ENCODE measurements around the gene SPECC1. TPM values are rescaled to one million over a fixed set of nuclear protein-coding genes. Genes with fewer than 3 reads are reported as not detected.

SPECC1 gene
- total and polyA plus RNA-seq, 9 of the 15 experiments (the other 6 are each of a cell fraction or from before 2014, with no cell fraction given): 2.4 to 19.6 (median 14.7) TPM

- TF ChIP-seq RERE (CRISPR knock-in tag; IDR thresholded peaks at IDR 0.05; ENCODE audit: borderline replicate concordance): no peak
- TF ChIP-seq GATA2 (CRISPR knock-in tag; IDR thresholded peaks at IDR 0.05): no peak
- TF ChIP-seq RHOXF2B (CRISPR knock-in tag; conservative IDR thresholded peaks at IDR 0.05): no peak
- TF ChIP-seq FOXM1 (IDR thresholded peaks at IDR 0.05; ENCODE audit: low read depth): no peak
- no peak for TF ChIP-seq FOXM1 (CRISPR knock-in tag; IDR thresholded peaks at IDR 0.05; ENCODE audit: low read depth)
- TF ChIP-seq COPS2 (conservative IDR thresholded peaks at IDR 0.05): no peak
- TF ChIP-seq FOXP1 (CRISPR knock-in tag; IDR thresholded peaks at IDR 0.05): no peak
- no peak for TF ChIP-seq TOE1 (IDR thresholded peaks at IDR 0.05; ENCODE audit: borderline replicate concordance)
- no peak for TF ChIP-seq TOE1 (CRISPR knock-in tag; IDR thresholded peaks at IDR 0.05; ENCODE audit: borderline replicate concordance, low read depth)
- TF ChIP-seq MYC (IDR thresholded peaks at IDR 0.05; ENCODE audit: low read depth, low read length): peak; percentile 58
- no peak for TF ChIP-seq MYC (CRISPR knock-in tag; IDR thresholded peaks at IDR 0.05; ENCODE audit: borderline replicate concordance, low read depth)
- TF ChIP-seq NFIC (IDR thresholded peaks at IDR 0.05): no peak
- no peak for TF ChIP-seq NR2C1 (IDR thresholded peaks at IDR 0.05)
- TF ChIP-seq NR2C1 (tag; IDR thresholded peaks at IDR 0.05): no peak
- TF ChIP-seq FIP1L1 (IDR thresholded peaks at IDR 0.05; ENCODE audit: low read depth, low read length, poor library complexity, severe bottlenecking): no peak
- no peak for TF ChIP-seq ZNF436 (CRISPR knock-in tag; IDR thresholded peaks at IDR 0.05)
- TF ChIP-seq HDAC8 (tag; IDR thresholded peaks at IDR 0.05): no peak
- peak; percentile 29; the same call in 1 of the 2 replicates for TF ChIP-seq TEAD4 (IDR thresholded peaks at IDR 0.05; ENCODE audit: low read length)
- TF ChIP-seq TEAD4 (CRISPR knock-in tag; IDR thresholded peaks at IDR 0.05; ENCODE audit: borderline replicate concordance): no peak
- TF ChIP-seq TAF15 (IDR thresholded peaks at IDR 0.05; ENCODE audit: low read depth, low read length): no peak
- no peak for TF ChIP-seq MCM5 (IDR thresholded peaks at IDR 0.05; ENCODE audit: low read depth)
- TF ChIP-seq DNMT1 (IDR thresholded peaks at IDR 0.05): no peak
- no peak for TF ChIP-seq SRF (CRISPR knock-in tag; IDR thresholded peaks at IDR 0.05)
- TF ChIP-seq ZBED1 (IDR thresholded peaks at IDR 0.05): no peak
- TF ChIP-seq ELK3 (CRISPR knock-in tag; IDR thresholded peaks at IDR 0.05): no peak
Measured at GRCh38 chr17:19992803-19993713, 16.1 kb upstream of the SPECC1 start (continued).
